Neural cell (in vitro differentiated cells): ENCODE data around the gene CPPED1. TPM values are rescaled to one million over a fixed set of nuclear protein-coding genes. Genes with fewer than 3 reads are reported as not detected.

ENCODE experiments used
- H2AFZ ChIP-seq: fragments of 200-600, 300-800 bp; sonication (generic), shearing (Covaris generic); 2 replicates; pipeline ENCODE4 v1.6.0; 2014; ENCODE audit warnings: low read depth, mild to moderate bottlenecking, antibody characterized with exemption, low read length, moderate library complexity
- H3F3A ChIP-seq: fragments of 200-600 bp; shearing (Covaris generic); 2 replicates; pipeline ENCODE4 v1.6.1; 2016; ENCODE audit warnings: mild to moderate bottlenecking, moderate library complexity, mixed read lengths, antibody characterized with exemption, low read length; ENCODE audit not compliant: insufficient read depth, poor library complexity, severe bottlenecking
- H3K27ac ChIP-seq: fragments of 200-600, 300-800 bp; sonication (generic), shearing (Covaris generic); 2 replicates; pipeline ENCODE4 v1.5.1; 2014; ENCODE audit warnings: mild to moderate bottlenecking, low read length, moderate library complexity
- H3K27me3 ChIP-seq: fragments of 300-800, 200-600 bp; sonication (generic), shearing (Covaris generic); 2 replicates; pipeline ENCODE4 v1.6.0; 2014; ENCODE audit warnings: mild to moderate bottlenecking, low read depth, low read length, moderate library complexity; ENCODE audit not compliant: insufficient read depth
- H3K36me3 ChIP-seq: fragments of 300-800, 200-600 bp; sonication (generic), shearing (Covaris generic); 2 replicates; pipeline ENCODE4 v1.5.1; 2014; ENCODE audit warnings: mild to moderate bottlenecking, antibody characterized with exemption, low read length, moderate library complexity; ENCODE audit not compliant: insufficient read depth
- H3K4me2 ChIP-seq: fragments of 300-800, 200-600 bp; sonication (generic), shearing (Covaris generic); 2 replicates; pipeline ENCODE4 v1.6.0; 2014; ENCODE audit warnings: mild to moderate bottlenecking, low read length
- H3K4me3 ChIP-seq: fragments of 300-800, 200-600 bp; sonication (generic), shearing (Covaris generic); 2 replicates; pipeline ENCODE4 v1.5.1; 2014; ENCODE audit warnings: mild to moderate bottlenecking, low read length, moderate library complexity
- H3K79me2 ChIP-seq: fragments of 200-600 bp; shearing (Covaris generic); replicated peaks from 2 replicates; pipeline ENCODE4 v1.6.0; 2014; ENCODE audit warnings: mild to moderate bottlenecking, low read length, moderate library complexity; ENCODE audit not compliant: insufficient read depth
- H3K9ac ChIP-seq: fragments of 300-800, 200-600 bp; sonication (generic), shearing (Covaris generic); 2 replicates; pipeline ENCODE4 v1.6.1; 2016; ENCODE audit warnings: mild to moderate bottlenecking, low read length, mixed read lengths
- H3K9me2 ChIP-seq: fragments of 200-600 bp; shearing (Covaris generic); 2 replicates; pipeline ENCODE4 v1.6.1; 2016; ENCODE audit warnings: mild to moderate bottlenecking, low read length, mixed read lengths; ENCODE audit not compliant: insufficient read depth
- H3K9me3 ChIP-seq: fragments of 200-600, 300-800 bp; sonication (generic), shearing (Covaris generic); 2 replicates; pipeline ENCODE4 v1.6.1; 2016; ENCODE audit warnings: mild to moderate bottlenecking, mixed run types, low read length, moderate library complexity, mixed read lengths
- H4K20me1 ChIP-seq: fragments of 200-600 bp; shearing (Covaris generic); 2 replicates; pipeline ENCODE4 v1.6.1; 2016; ENCODE audit warnings: mild to moderate bottlenecking, mixed run types; ENCODE audit not compliant: insufficient read depth
- EP300 ChIP-seq: fragments of 450-650 bp; conservative IDR thresholded peaks from 2 replicates; pipeline ENCODE4 v1.6.1; 2014; ENCODE audit warnings: antibody characterized with exemption, mild to moderate bottlenecking, moderate library complexity; ENCODE audit not compliant: poor library complexity, severe bottlenecking
- EZH2 ChIP-seq: fragments of 200-600, 300-800 bp; shearing (Covaris generic), sonication (generic); IDR thresholded peaks from 2 replicates; pipeline ENCODE4 v1.6.1; 2014; ENCODE audit warnings: antibody characterized with exemption, low read length, borderline replicate concordance, mild to moderate bottlenecking; ENCODE audit not compliant: insufficient read depth, poor library complexity, severe bottlenecking
- MXI1 ChIP-seq: fragments of 450-650 bp; conservative IDR thresholded peaks from 2 replicates; pipeline ENCODE4 v1.6.1; 2014; ENCODE audit warnings: antibody characterized with exemption, mild to moderate bottlenecking; ENCODE audit not compliant: poor library complexity, severe bottlenecking
- POLR2AphosphoS5 ChIP-seq: IDR thresholded peaks from 2 replicates; pipeline ENCODE4 v1.6.1; 2012
- RAD21 ChIP-seq: fragments of 450-650 bp; conservative IDR thresholded peaks from 2 replicates; pipeline ENCODE4 v1.6.1; 2014; ENCODE audit warnings: antibody characterized with exemption, mild to moderate bottlenecking, moderate library complexity
- SMC3 ChIP-seq: fragments of 450-650 bp; conservative IDR thresholded peaks from 2 replicates; pipeline ENCODE4 v1.6.1; 2014; ENCODE audit warnings: antibody characterized with exemption, mild to moderate bottlenecking, moderate library complexity; ENCODE audit not compliant: poor library complexity
- TAF1 ChIP-seq: IDR thresholded peaks from 2 replicates; pipeline ENCODE4 v1.6.1; 2012; ENCODE audit warnings: low read depth
- polyA plus RNA-seq: library from polyadenylated mRNA; depleted of rRNA; stranded (reverse); fragments of >200 nt; gene quantifications from 2 replicates; pipeline ENCODE4 v1.2.3, GENCODE V29; 2014
- TF ChIP-seq, protein P1 (sequence below): IDR thresholded peaks from 2 replicates; pipeline ENCODE4 v1.6.1; 2012; ENCODE audit warnings: borderline replicate concordance
- TF ChIP-seq, protein P2 (sequence below): fragments of 450-650 bp; IDR thresholded peaks from 2 replicates; pipeline ENCODE4 v1.5.1; 2014; ENCODE audit warnings: antibody characterized with exemption, mild to moderate bottlenecking, moderate library complexity; ENCODE audit not compliant: poor library complexity, severe bottlenecking

CPPED1 gene
- polyA plus RNA-seq, 1 donor from 2014 or later, result 2.5 TPM

GRCh38 chr16:12771341-12771798 is 32.3 kb downstream of the CPPED1 start:
- Histone ChIP-seq H3K27me3 (no peaks in the 10 kb centered on the region), H3F3A (no peaks in the 10 kb centered on the region), H3K9me3 (no peaks in the 10 kb centered on the region), H3K27ac (no peak overlapping the region), H4K20me1 (no peaks in the 10 kb centered on the region), H3K4me2 (no peak overlapping the region), H3K9ac (no peak overlapping the region), H3K36me3 (no peaks in the 10 kb centered on the region), H3K9me2 (no peaks in the 10 kb centered on the region), H3K79me2 (no peaks in the 10 kb centered on the region), H3K4me3 (no peak overlapping the region), H2AFZ (no peak overlapping the region)
- no peak for TF ChIP-seq SMC3
- TF ChIP-seq EZH2, result no peak
- TF ChIP-seq RAD21, result no peak
- TF ChIP-seq, protein P1, sequence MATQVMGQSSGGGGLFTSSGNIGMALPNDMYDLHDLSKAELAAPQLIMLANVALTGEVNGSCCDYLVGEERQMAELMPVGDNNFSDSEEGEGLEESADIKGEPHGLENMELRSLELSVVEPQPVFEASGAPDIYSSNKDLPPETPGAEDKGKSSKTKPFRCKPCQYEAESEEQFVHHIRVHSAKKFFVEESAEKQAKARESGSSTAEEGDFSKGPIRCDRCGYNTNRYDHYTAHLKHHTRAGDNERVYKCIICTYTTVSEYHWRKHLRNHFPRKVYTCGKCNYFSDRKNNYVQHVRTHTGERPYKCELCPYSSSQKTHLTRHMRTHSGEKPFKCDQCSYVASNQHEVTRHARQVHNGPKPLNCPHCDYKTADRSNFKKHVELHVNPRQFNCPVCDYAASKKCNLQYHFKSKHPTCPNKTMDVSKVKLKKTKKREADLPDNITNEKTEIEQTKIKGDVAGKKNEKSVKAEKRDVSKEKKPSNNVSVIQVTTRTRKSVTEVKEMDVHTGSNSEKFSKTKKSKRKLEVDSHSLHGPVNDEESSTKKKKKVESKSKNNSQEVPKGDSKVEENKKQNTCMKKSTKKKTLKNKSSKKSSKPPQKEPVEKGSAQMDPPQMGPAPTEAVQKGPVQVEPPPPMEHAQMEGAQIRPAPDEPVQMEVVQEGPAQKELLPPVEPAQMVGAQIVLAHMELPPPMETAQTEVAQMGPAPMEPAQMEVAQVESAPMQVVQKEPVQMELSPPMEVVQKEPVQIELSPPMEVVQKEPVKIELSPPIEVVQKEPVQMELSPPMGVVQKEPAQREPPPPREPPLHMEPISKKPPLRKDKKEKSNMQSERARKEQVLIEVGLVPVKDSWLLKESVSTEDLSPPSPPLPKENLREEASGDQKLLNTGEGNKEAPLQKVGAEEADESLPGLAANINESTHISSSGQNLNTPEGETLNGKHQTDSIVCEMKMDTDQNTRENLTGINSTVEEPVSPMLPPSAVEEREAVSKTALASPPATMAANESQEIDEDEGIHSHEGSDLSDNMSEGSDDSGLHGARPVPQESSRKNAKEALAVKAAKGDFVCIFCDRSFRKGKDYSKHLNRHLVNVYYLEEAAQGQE, result no peak
- TF ChIP-seq, protein P2, sequence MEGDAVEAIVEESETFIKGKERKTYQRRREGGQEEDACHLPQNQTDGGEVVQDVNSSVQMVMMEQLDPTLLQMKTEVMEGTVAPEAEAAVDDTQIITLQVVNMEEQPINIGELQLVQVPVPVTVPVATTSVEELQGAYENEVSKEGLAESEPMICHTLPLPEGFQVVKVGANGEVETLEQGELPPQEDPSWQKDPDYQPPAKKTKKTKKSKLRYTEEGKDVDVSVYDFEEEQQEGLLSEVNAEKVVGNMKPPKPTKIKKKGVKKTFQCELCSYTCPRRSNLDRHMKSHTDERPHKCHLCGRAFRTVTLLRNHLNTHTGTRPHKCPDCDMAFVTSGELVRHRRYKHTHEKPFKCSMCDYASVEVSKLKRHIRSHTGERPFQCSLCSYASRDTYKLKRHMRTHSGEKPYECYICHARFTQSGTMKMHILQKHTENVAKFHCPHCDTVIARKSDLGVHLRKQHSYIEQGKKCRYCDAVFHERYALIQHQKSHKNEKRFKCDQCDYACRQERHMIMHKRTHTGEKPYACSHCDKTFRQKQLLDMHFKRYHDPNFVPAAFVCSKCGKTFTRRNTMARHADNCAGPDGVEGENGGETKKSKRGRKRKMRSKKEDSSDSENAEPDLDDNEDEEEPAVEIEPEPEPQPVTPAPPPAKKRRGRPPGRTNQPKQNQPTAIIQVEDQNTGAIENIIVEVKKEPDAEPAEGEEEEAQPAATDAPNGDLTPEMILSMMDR, result no peak
- TF ChIP-seq EP300, result no peak
- no peak for TF ChIP-seq POLR2AphosphoS5
- no peak for TF ChIP-seq MXI1
- TF ChIP-seq TAF1, result no peak

GRCh38 chr16:12769525-12769924 is 34.2 kb downstream of the CPPED1 start:
- Histone ChIP-seq H3K4me2 (no peak overlapping the region), H3K27me3 (no peaks in the 10 kb centered on the region), H4K20me1 (no peaks in the 10 kb centered on the region), H2AFZ (no peak overlapping the region), H3K9ac (no peak overlapping the region), H3K9me3 (no peaks in the 10 kb centered on the region), H3K9me2 (no peaks in the 10 kb centered on the region), H3K36me3 (no peaks in the 10 kb centered on the region), H3K4me3 (no peak overlapping the region), H3K27ac (no peak overlapping the region), H3K79me2 (no peaks in the 10 kb centered on the region), H3F3A (no peaks in the 10 kb centered on the region)
- TF ChIP-seq, protein P1, result no peak
- TF ChIP-seq SMC3, result no peak
- TF ChIP-seq, protein P2, result no peak
- TF ChIP-seq EZH2, result no peak
- TF ChIP-seq POLR2AphosphoS5, result no peak
- no peak for TF ChIP-seq EP300
- TF ChIP-seq TAF1, result no peak
- no peak for TF ChIP-seq MXI1
- no peak for TF ChIP-seq RAD21
